Skin of body (tissue), 2 donors: Measurements from ENCODE around the gene FHIT. TPM values are rescaled to one million over a fixed set of nuclear protein-coding genes. Genes with fewer than 3 reads are reported as not detected.

Source experiments
- DNase-seq: peaks from one replicate; lab custom pipeline; 2025; lab: John Stamatoyannopoulos, UW
- total RNA-seq: library from RNA; depleted of rRNA; stranded (reverse); fragments of >200 nt; gene quantifications from one replicate; pipeline ENCODE4 v1.2.3, GENCODE V29; 2014

The FHIT gene
- 8.9 TPM for total RNA-seq

DNA sequence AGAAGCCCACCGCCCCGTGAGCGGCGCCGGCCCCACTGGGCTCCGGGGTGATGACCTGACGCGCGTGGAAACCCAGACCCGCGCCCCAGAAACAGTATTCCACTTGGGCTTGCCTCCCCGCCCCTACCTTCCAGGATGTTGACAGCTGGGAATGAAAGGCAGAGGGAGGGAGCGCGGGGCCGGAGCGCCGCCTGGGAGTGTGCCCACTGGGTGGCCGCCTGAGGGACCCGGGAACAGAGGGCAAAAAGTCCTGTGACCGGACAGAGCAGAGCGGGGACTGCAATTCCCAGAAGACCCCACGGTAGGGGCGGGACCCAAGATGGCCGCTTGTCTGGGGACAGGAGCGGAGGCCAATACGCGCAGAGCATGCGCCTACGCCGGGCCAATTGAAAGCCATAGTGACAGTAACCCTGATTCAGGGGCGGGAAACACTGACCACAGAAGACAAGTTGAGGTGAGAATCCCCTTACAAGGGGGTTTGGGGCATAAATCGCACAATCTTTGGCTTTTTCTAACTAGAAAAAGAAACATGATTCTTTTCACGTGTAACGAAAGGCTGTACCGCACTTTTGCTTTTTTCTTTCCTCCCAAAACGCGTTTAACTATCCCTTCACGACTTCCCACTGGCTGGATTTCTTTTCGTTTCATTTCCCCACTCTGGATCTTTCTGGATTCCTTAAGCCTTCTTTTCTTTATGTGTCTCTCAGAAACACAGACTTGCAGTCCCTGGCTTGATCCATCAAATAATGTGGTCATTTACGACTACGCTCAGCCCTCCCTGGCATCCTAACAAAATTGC, at the start of gene FHIT:
Gene FHIT, minus strand, starts transcription at position 279 of the 799 bp plus-strand sequence.
- DNase-seq: peak; percentile 88

DNA sequence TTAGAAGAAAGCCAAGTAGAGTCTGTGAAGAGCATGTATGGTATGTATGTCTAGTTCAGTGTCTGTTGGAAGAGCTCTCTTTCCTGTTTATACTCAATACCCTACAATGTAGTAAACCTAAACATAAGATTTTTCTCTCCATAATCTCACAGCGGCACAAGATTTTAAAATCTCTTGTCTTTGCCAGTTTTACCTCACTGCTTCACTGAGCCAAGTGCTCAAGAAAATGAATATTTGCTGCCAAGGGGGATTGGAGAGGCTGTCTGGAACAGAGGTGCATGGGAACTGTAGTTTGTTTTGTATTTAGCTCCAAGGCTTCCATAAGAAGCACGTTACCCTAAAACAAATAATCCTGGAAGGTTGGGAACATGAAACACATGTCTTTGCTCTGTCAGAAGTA, 49.5 kb upstream of the FHIT start:
- DNase-seq: no peak

DNA sequence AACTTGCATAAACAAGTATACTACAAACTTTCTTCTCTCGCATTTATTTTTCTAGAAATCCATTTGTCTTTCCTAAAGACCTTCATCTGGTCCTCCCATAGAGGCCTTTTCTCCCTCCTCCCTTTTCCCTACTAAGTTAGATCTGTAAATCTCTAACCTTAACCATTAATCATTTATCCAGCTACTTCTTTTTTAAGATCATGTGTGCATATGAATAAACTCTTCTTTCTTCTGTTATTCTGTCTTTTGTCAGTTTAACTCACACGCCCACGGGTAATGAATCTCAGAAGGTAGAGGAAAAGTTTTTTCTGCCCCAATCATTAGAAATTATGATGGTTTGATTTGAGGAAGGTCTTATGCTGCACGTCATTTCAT, 48.7 kb upstream of the FHIT start:
- DNase-seq: no peak

DNA sequence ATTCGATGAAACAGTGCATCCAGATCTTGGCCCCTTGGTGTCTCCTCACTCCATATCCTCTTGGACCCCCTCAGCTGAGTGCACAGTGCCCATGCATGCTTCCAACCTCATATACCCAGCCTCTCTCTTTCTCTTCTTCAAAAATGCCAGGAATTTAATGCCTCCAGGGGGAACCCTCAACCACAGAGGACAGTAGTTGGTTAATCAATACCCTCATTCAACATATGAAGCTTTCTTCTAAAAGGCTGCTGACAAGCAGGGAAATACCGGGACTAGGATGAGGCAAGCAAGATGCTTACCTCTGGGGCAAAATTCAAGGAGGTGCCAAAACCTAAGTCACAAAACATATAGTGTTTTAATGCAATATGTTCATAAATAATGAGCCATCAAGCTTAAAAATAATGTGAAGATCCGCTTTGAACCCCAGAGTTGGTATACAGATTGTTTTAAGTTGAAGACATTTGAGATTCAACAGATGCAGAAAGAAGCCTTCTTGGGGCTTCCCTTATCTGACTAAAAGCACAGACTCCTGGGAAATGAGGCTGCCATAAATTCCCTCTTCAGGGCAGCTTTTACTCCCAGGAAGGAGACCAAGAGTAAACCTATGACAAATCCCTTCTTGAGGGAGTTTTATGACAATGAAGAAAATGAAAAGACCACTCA, 48.2 kb upstream of the FHIT start:
- DNase-seq: no peak

DNA sequence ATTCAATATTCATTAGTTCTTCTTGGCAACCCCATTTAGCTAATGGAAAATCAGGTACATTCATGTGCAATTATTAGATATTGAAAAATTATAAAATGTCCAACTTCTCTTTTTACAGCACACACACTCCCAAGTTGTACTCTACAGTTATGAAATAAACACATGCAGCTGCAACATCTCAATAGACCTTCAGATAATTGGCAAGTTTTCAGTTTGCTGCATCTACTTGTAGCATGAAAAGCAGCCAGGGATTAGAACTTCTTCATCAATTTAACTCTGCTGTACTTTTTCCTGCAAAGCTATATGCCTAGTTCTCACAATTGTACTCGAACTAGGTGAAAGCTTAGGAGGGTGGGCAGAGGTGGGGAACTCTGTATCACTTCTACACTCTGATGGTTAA, 46.6 kb upstream of the FHIT start:
- DNase-seq: peak; percentile 2

DNA sequence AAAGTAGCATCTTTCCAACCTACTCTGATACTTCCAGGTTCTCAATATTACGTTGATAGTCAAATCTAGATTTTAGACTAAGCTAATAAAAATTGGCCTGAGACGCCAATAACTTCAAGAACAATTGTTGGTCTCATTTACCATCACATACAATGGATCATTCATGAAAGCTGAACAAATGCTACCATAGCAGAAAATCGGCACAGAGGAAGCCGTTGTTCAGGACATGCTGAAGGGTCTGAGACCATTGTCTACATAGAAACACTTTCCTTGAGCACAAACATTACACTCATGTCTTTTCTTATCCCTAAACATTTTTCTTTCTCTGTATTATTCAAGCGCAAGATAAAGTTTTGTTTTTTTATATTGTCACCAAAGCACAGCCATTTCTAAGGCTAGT, 37.2 kb upstream of the FHIT start:
- no peak for DNase-seq

DNA sequence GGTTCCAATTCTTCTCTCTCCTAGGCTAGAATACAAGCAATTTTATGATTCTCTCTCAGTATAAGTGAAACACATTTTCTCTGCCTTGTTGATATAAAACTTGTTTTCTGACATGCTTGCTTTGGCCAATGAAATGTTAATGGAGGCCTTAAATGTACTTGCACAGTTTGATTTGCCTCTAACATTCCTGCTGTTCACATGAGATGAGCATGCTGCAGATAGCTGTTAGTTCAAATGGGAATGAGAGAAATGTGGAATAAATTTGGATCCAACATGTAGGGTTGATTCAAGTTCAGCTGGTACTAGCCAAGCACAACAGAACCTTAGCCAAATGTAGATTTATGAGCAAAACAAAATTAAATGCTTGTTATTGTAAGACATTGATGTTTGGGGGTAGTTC, 32.6 kb upstream of the FHIT start:
- no peak for DNase-seq

DNA sequence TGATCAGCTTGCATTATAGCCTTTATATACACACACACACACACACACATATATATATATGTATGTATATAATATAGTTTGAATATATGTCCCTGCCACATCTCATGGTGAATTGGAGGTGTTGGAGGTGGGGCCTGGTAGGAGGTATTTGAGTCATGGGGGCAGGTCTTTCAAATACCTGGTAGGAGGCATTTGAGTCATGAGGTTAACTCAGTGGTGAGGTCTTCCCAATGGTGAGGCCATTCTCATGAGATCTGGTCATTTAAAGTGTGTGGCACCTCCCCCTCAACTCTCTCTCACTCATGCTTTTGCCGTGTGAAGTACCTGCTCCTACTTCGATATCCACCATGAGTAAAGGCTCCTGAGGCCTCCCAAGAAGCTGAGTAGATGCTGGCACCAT, 27.5 kb upstream of the FHIT start:
- no peak for DNase-seq

DNA sequence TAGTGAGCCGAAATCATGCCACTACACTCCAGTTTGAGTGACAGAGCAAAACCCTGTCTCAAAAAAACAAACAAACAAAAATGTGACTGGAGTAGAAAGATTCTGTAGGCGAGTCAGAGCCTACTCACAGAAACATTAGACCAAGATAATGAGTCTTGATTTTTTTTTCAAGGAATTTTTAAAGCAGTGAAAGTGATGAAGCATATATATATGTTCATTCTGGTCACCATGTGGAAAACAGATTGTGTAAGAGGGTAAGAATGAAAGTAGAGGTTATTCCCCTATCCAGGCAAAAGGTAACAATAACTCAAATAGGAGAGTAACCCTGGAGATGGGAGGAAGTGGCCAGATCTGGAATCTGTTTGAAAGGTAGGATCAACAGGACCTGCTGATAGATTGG, 26.2 kb upstream of the FHIT start:
- no peak for DNase-seq

DNA sequence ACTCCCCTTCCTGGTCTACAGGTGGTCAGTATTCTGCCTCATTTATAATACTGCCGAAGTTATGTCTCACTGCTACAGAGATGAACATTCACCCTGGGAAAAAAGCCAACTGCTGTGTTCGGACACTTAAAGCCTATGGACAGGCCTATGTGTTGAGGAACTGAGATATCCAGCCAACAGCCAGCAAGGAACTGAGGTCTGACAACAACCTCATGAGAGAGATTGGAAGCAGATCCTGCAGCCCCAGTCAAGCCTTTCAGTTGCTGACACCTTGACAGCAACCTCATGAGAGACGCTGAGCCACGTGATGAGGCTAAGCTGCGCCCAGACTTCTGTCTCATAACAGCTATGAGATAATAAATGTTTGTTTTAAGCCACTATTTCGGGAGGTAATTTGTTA, 18.2 kb upstream of the FHIT start:
- no peak for DNase-seq

DNA sequence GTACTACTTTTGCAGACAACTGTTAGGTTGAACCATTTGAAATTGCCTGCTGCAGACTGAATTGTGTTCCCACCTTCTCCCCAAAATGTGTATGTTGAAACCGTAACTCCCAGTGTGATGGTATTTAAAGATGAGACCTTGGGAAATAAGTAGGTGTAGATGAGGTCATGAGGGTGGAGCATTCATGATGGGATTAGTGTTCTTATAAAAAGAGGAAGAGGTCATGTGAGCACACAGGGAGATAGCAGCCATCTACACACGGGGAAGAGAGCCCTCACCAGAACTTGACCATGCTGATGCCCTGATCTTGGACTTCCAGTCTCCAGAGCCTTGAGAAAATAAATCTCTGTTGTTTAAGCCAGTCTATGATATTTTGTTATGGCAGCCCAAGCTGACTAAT, 17.4 kb upstream of the FHIT start:
- no peak for DNase-seq

DNA sequence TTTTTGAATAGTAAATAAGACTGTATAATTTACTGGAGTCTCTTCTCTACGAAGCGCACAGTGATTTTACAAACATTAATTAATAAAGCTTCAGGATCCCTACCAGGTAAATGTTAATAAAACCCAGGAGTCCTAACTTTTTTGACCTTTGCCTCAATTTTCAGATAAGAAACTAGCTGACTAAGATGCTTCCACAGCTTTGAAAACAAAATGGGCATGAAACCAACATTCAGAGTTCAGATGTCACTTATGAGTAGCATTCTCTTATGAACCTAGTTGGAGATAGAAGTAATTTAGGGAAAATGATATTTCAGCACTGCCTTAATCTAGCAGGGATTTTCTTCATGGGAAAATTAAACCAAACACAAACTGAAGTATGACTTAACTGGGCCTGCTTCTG, 13.0 kb upstream of the FHIT start:
- DNase-seq: no peak

DNA sequence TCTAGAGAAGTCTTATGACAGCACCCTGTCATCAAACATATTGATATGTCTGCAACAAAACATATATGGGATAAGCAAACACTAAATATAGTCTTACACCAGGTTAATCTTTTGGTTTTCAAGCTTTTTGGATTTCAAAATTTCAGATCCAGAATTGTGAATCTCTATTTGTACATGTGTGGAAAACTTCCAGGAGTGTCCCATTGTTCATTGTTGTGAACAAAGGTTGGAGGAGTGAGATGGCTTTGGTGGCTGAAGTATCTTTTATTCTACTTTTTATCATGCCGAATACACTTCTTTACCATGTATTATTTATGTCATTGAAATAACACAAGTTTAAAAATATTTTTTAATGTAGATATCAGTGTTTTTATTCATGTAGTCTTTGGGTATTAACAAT, 5.9 kb upstream of the FHIT start:
- no peak for DNase-seq

DNA sequence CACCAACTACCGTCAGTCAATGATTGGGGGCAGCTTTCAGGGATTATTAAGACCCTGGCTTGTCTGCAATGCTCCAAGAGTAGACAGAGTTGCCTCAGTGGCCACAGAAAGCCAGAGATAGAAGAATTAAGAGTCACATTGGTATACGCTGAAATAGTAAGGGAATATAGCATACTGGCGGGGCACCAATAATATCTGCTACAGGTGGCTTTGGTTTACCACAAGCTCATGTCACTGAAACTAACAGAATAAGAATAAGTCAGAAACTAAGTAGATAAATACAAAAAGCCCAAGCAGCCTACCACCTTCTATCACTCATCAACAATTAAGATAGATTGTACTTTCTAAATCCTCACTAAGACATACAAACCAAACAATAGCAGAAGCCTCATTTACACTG, 2.5 kb upstream of the FHIT start:
- no peak for DNase-seq

DNA sequence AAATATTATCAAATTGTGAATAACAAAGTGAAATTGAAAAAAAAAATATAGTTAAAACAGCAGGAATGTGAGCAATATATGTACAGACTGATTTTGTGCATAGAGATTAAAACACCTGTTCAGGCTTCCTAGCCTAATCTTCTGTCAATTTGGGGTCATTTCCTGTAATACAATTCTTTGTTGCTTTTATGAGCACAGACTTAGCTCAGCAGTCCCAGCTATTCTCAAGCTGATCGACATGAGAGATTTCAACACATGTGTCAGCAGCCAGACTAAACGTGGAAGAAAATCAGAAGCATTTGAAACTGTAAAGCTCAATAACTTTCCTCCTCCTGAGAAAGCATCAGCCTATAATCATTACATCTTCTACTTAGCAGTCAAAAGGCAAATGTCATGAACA, 1.6 kb upstream of the FHIT start:
- DNase-seq: no peak

DNA sequence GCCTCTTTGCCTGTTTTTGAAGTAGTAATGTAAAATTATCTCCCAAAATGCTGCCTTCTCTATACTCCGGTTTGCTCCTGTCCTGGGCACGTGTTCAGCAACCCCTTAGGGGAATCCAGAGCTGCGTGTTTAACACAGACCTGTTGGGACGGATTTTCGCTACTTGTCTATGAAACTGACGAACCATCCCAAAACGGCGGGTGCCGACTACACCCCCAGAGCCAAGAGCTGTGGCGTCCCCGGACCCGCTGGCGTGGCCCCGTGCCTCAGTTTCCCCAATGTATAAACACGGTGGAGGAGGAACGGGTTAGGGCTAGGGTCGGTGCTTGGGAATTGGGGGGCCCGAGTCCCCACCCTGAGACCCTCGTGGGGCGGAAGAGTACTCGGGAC, 473 bp downstream of the FHIT start:
- DNase-seq: peak; percentile 28

DNA sequence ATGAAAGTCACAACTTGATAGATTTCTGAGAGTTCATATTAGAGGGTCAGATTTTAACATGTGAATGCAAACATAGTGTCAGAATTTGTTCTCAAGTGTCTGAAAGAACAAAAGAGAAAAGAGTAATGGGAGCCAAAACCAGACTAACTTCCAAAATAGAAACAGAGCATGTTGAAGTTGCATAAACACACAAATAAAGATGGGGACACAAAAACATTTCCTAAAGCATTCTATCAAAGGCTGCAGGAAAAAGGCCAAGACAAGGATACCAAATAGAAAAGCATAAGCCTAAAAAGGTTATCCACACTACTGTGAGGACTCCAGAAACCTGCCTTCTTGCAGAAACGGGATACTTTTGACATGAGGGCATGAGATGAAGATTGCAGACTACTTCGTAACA, 2.8 kb downstream of the FHIT start:
- no peak for DNase-seq

DNA sequence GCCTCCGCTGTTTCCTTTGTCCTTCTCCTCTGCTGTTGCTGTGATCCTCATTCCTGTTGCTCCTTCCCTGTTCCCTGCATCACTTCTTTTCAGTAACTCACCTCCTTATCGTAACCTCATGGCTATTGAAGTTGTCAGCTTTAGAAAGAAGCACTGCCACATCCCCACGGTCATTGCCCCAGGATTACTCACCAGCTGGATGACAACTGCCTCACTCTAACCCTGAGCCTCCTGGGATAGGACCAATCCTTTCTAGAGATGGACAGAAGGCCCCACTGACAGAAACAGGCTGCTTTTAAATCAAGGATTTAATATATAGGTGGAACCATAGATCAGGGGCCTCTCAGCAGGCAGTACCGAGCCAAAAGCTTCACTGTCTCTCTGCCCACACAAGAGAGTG, 4.1 kb downstream of the FHIT start:
- DNase-seq: no peak

DNA sequence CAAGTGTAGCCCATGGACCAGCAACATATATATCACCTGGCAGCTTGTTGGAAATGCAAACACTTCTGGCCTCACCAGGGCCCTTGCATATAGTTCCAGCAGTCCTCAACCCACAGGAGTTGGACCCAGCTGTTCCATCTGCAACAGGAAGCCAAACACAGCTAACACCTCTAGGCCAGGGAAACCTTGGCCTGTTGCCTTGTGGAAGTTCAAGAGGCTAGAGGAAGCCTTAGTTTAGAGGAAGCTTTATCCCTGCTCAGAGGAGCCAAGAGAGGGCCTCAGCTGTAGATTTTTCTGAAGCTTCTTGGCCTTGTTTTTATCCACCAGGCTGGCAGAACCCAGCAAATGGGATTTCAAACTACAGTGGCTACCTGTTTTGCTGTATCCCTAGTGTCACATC, 11.4 kb downstream of the FHIT start:
- DNase-seq: no peak

DNA sequence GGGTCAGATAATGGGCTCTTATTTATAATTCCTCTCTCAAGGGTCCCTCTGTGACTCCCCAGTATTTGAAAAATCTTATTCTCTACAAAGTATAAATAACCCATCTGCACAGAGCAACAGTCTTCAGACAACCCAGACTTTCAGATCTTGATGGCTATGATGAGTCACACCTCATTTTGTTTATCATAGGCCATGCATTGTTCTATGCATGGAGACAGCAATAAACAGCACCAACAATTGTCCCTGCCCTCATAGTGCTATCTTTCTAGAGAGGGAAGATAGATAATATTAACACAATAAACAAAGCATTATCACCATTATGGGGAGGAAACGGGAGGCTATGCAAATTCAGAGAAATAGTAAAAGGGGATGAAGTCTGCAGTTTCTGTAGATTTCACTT, 13.4 kb downstream of the FHIT start:
- no peak for DNase-seq

DNA sequence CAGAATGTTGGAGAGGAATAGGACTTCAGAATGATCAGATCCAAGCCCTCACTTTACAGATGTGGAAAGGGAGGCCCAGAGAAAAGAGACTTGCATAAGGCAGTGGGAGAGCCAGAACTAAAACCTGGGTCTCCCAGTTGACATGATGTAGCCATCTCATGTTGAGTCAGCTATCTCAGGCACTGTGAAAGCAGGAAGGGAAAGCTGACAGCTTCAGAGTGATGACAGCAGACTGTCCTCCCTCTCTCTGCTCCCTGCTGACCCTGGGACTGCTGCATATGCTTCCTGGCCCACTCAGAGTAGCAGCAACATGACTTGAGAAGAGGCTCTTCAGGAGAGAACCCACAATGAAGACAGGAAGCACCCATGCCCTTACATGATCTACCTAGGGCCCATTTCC, 14.7 kb downstream of the FHIT start:
- DNase-seq: no peak

DNA sequence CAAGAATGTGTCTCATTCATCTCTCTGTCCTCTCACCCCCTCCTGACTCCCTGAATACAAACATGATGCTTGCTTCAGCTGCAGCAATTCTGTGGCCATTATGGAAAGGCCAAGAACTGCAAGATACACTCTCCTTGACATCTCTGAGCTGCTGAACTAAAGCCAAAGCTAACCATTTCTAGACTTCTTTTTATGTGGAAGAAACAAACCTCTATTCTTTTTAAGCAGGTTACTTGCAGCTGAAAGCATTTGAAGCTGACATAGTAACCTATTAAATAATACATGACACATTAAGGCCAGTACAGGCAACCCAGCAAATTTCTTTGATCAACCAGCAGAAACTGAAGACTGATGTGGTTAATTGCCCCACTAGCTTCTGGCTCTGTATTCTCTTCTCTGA, 17.5 kb downstream of the FHIT start:
- DNase-seq: no peak

DNA sequence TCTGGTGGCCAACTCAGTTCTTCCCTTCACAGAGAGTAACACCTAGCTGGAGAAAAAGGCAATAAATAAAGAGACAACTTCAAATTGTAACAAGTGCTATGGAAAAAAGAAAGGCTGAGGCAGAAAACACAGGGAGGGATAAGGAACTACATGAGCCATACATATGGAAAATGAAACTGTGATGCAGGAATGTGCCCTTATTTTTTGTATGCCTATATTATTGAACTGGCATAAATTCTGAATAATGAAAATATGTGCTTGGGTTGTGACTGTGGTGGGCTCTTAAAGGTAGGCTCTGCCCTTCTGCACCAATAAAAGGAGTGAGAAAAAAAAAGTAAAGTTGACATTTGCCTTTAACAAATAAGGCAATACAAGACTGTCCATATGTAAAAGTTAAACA, 19.6 kb downstream of the FHIT start:
- no peak for DNase-seq

DNA sequence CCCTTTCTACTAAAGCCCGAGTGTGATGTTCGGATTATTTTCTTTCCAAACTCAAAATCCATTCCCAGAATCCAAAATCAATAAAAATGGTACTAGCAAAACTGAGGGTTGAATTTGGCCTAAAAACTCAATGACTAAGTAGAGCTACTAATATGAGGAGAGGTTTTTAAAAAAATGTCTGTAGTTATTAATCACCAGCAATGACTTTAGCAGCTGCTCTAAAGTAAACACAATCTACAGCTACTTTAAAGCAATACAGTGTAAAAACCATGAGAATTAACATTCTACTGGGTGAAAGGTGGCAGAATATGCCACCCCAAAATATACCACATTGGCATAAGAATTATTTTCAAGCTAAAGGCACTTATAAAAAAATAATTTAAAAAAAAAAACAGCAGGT, 23.5 kb downstream of the FHIT start:
- no peak for DNase-seq
